Erythroblast (primary cell): ENCODE results near the gene ZBED5.
"Not testable (repeated sequence)": the region's sequence is repeated elsewhere in the genome, so short reads cannot be mapped to it uniquely, and the experiment has no call there.

ENCODE experiments used
- GATA1 ChIP-seq: IDR thresholded peaks from 2 replicates; pipeline ENCODE4 v1.6.1; 2011; ENCODE audit warnings: low read depth, mild to moderate bottlenecking, control low read depth, low read length, moderate library complexity
- POLR2A ChIP-seq: IDR thresholded peaks from 2 replicates; pipeline ENCODE4 v1.6.1; 2011; ENCODE audit warnings: mild to moderate bottlenecking, low read length

DNA sequence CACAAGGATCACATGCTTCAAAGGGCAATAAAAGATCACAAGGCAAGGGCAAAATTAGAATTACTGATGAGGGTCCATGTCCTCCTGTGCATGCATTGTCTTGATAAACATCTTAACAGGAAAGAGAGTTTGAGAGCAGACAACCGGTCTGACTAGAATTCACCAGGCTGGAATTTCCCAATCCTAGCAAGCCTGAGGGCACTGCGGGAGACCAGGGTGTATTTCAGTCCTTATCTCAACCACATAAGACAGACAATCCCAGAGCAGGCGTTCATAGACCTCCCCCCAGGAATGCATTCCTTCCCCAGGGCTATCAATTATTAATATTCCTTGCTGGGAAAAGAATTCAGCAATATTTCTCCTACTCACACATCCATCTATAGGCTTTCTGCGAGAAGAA is 26.4 kb upstream of the ZBED5 start:
- TF ChIP-seq POLR2A, GATA1: not testable (repeated sequence)
